Prostate gland (tissue), 2 donors: ENCODE data around the gene LSM3. TPM values are rescaled to one million over a fixed set of nuclear protein-coding genes. Genes with fewer than 3 reads are reported as not detected.

Experiments used
- DNase-seq: peaks from one replicate; pipeline ENCODE4 v3.0.0-alpha.2; 2019; ENCODE audit warnings: low spot score
- H3K27ac ChIP-seq, 2 donors: fragments of 200-600 bp; sonication (generic); 2 replicates each; pipeline ENCODE4 v1.5.1; 2017 to 2019
- H3K27me3 ChIP-seq: fragments of 200-600 bp; sonication (generic); replicated peaks from 2 replicates; pipeline ENCODE4 v1.5.1; 2019; ENCODE audit not compliant: insufficient read depth
- H3K36me3 ChIP-seq, 2 donors: fragments of 200-600 bp; sonication (generic); 1 replicate in 1 of 2; 2 replicates in 1 of 2; pipeline versions ENCODE4 v1.5.1 to v1.8.1; 2017 to 2019
- H3K4me1 ChIP-seq: fragments of 200-600 bp; sonication (generic); replicated peaks from 2 replicates; pipeline ENCODE4 v1.5.1; 2019
- H3K4me3 ChIP-seq, 2 donors: fragments of 200-600 bp; sonication (generic); 2 replicates each; pipeline ENCODE4 v1.5.1; 2017 to 2019
- H3K9me3 ChIP-seq: fragments of 200-600 bp; sonication (generic); 2 replicates; pipeline ENCODE4 v1.5.1; 2017
- POLR2A ChIP-seq: fragments of 450-650 bp; IDR thresholded peaks from one replicate; pipeline ENCODE4 v1.6.1; 2016; ENCODE audit warnings: antibody characterized with exemption, mild to moderate bottlenecking
- POLR2AphosphoS5 ChIP-seq: sonication (generic); formaldehyde crosslinking; IDR thresholded peaks from one replicate; pipeline ENCODE4 v1.6.1; 2017; ENCODE audit warnings: antibody characterized with exemption
- WGBS: methylation state at CpG from one replicate; pipeline ENCODE4 v1.1.5; 2018; 5-methylcytosine and 5-hydroxymethylcytosine counted together
- intact Hi-C: fragments of 100-400 bp; cut with DNase I; formaldehyde crosslinking; loops from one replicate; pipeline ENCODE4 v1.14.2; 2022
- total RNA-seq, 2 donors: library from RNA; depleted of rRNA; stranded (reverse); fragments of >200 nt; gene quantifications; one replicate each; pipeline ENCODE4 v1.1.0, GENCODE V29; 2016
- TF ChIP-seq, protein P1 (sequence below), 4 experiments: fragments of 200-600 bp in 2 of 4; fragments of 450-650 bp in 2 of 4; sonication (generic) in 2 of 4; IDR thresholded peaks; 1 replicate in 3 of 4; 2 replicates in 1 of 4; pipeline ENCODE4 v1.5.1; 2016 to 2019; ENCODE audit warnings: antibody characterized with exemption in 4 of 4, mild to moderate bottlenecking in 2 of 4, moderate library complexity in 2 of 4

LSM3 gene
- 10 to 100 TPM; 15.0 to 15.1 TPM for total RNA-seq

- no peaks in the 10 kb centered on the region for H3K36me3 ChIP-seq
- H3K27ac ChIP-seq: peak within 1 kb of the TSS; percentile 88 to 95
Measured at GRCh38 chr3:14178247-14179113, at the start of gene LSM3, which contains the start of gene XPC. Gene LSM3, plus strand, starts transcription at chr3:14178817. Its CDS starts 44 bp downstream, at chr3:14178861. Gene XPC, minus strand, starts transcription at chr3:14178601. Its CDS starts 33 bp downstream, at chr3:14178568.

DNA sequence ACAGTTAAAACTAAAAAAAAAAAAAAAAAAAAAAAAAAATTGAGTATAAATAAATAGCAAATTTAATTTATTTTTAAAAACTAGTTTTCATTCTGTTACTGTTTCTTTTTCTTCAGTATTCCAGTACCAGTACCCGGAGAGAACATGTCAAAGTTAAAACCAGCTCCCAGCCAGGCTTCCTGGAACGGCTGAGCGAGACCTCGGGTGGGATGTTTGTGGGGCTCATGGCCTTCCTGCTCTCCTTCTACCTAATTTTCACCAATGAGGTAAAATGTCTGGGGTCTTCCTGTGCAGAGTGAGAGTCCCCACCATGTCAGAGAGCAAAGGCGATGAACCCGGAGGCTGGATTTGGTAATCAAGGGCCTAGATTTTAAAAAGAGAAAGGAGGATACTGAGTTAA is 49.3 kb upstream of the LSM3 start:
- Histone ChIP-seq H3K27me3 (no peaks in the 10 kb centered on the region), H3K4me1 (peaks cover 10% of the 10 kb centered on the region), H3K36me3 (peaks cover 21 to 31% of the 10 kb centered on the region in 2 donors), H3K4me3 (no peak overlapping the region), H3K27ac (no peak overlapping the region), H3K9me3 (no peaks in the 10 kb centered on the region)
- intact Hi-C loops: loop anchor here (10.0 kb wide), 1 partner anchor 326 kb away; no protein-coding TSS in a partner anchor
- WGBS: 94% methylated on average over 6 of the region's 6 CpGs
- no peak for TF ChIP-seq POLR2A
- DNase-seq: no peak

More at GRCh38 chr3:14178247-14179113, at the start of gene LSM3, which contains the start of gene XPC:
- under 1% methylated on average over 78 of the region's 78 CpGs for WGBS
- DNase-seq: peak; percentile 98
- Histone ChIP-seq H3K27me3 (no peaks in the 10 kb centered on the region), H3K4me3 (peak within 1 kb of the TSS; percentile 77 to 93), H3K9me3 (no peaks in the 10 kb centered on the region), H3K4me1 (peaks cover 8% of the 10 kb centered on the region)
- intact Hi-C loops: loop anchor here (2.0 kb wide), 1 partner anchor 282 kb away; no protein-coding TSS in a partner anchor
- TF ChIP-seq POLR2AphosphoS5 (peak; percentile 100), POLR2A (peak; percentile 99)
- TF ChIP-seq, protein P1, sequence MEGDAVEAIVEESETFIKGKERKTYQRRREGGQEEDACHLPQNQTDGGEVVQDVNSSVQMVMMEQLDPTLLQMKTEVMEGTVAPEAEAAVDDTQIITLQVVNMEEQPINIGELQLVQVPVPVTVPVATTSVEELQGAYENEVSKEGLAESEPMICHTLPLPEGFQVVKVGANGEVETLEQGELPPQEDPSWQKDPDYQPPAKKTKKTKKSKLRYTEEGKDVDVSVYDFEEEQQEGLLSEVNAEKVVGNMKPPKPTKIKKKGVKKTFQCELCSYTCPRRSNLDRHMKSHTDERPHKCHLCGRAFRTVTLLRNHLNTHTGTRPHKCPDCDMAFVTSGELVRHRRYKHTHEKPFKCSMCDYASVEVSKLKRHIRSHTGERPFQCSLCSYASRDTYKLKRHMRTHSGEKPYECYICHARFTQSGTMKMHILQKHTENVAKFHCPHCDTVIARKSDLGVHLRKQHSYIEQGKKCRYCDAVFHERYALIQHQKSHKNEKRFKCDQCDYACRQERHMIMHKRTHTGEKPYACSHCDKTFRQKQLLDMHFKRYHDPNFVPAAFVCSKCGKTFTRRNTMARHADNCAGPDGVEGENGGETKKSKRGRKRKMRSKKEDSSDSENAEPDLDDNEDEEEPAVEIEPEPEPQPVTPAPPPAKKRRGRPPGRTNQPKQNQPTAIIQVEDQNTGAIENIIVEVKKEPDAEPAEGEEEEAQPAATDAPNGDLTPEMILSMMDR (IDR thresholded peaks at IDR 0.05): peak in 2 of 4 experiments; percentile 18 to 27

- H3K4me3 ChIP-seq: no peak overlapping the region
- no peak overlapping the region for H3K27ac ChIP-seq
- H3K36me3 ChIP-seq: peaks cover 24 to 38% of the 10 kb centered on the region in 2 donors
- H3K4me1 ChIP-seq: peaks cover 10% of the 10 kb centered on the region
- intact Hi-C loops: no loop called here
- TF ChIP-seq POLR2AphosphoS5 (no peak), POLR2A (no peak)
- TF ChIP-seq, protein P1 (IDR thresholded peaks at IDR 0.05): no peak
- no peaks in the 10 kb centered on the region for H3K9me3 ChIP-seq
- 92% methylated on average over 4 of the region's 4 CpGs for WGBS
- DNase-seq: no peak
- no peaks in the 10 kb centered on the region for H3K27me3 ChIP-seq
Measured at GRCh38 chr3:14130230-14130629, 48.4 kb upstream of the LSM3 start.

DNA sequence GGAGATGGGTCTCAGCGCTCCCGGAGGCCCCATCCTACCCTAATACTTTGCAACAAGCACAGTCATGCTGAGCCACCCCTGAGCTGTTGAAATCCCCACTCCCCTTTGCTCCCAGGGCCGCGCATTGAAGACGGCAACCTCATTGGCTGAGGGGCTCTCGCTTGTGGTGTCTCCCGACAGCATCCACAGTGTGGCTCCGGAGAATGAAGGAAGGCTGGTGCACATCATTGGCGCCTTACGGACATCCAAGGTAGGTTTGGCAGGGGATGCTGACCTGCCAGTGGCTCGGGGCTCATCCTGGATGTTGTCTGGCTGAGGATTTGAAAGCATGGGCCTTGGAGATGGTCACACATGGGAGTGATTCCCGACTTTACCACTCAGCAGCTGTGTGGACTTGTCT is 47.9 kb upstream of the LSM3 start:
- Histone ChIP-seq H3K4me1 (peaks cover 10% of the 10 kb centered on the region), H3K27me3 (no peaks in the 10 kb centered on the region), H3K36me3 (peaks cover 24 to 40% of the 10 kb centered on the region in 2 donors), H3K27ac (no peak overlapping the region), H3K4me3 (no peak overlapping the region), H3K9me3 (no peaks in the 10 kb centered on the region)
- TF ChIP-seq POLR2A: no peak
- TF ChIP-seq, protein P1 (IDR thresholded peaks at IDR 0.05): no peak
- no peak for TF ChIP-seq POLR2AphosphoS5
- no peak for DNase-seq
- WGBS: 93% methylated on average over 12 of the region's 12 CpGs
- intact Hi-C loops: no loop called here

GRCh38 chr3:14131134-14131533 is 47.5 kb upstream of the LSM3 start:
- WGBS: 74% methylated on average over 5 of the region's 5 CpGs
- no peaks in the 10 kb centered on the region for H3K9me3 ChIP-seq
- H3K27me3 ChIP-seq: no peaks in the 10 kb centered on the region
- H3K36me3 ChIP-seq: peaks cover 24 to 42% of the 10 kb centered on the region in 2 donors
- peaks cover 8% of the 10 kb centered on the region for H3K4me1 ChIP-seq
- no peak overlapping the region for H3K27ac ChIP-seq
- no peak for DNase-seq
- intact Hi-C loops: no loop called here
- no peak overlapping the region for H3K4me3 ChIP-seq
- TF ChIP-seq, protein P1 (IDR thresholded peaks at IDR 0.05): no peak
- TF ChIP-seq POLR2AphosphoS5 (no peak), POLR2A (no peak)
